NK-92 (cell line): ENCODE measurements around the gene GLOD5.

Experiments
- DNase-seq: peaks from one replicate; lab custom pipeline; 2025; ENCODE audit not compliant: unreplicated experiment; lab: John Stamatoyannopoulos, UW

GLOD5 gene

GRCh38 chrX:48761674-48762471, at the start of gene GLOD5:
Gene GLOD5 (plus strand): TSS chrX:48761747. CDS start chrX:48761791, 44 bp downstream.
- DNase-seq = no peak

- DNase-seq = no peak
Observed at GRCh38 chrX:48711929-48712505, 49.5 kb upstream of the GLOD5 start.

GRCh38 chrX:48713847-48714246, 47.7 kb upstream of the GLOD5 start:
- DNase-seq = no peak

GRCh38 chrX:48714573-48714972, 47.0 kb upstream of the GLOD5 start:
- DNase-seq = no peak

- DNase-seq = no peak
Observed at GRCh38 chrX:48715072-48715471, 46.5 kb upstream of the GLOD5 start.

GRCh38 chrX:48715876-48716502, 45.6 kb upstream of the GLOD5 start:
- DNase-seq = no peak

- DNase-seq = no peak
Observed at GRCh38 chrX:48719958-48720357, 41.6 kb upstream of the GLOD5 start.

GRCh38 chrX:48720577-48721250, 40.8 kb upstream of the GLOD5 start:
- DNase-seq = no peak

GRCh38 chrX:48721916-48722315, 39.6 kb upstream of the GLOD5 start:
- DNase-seq = no peak

- DNase-seq = no peak
Observed at GRCh38 chrX:48726596-48726995, 35.0 kb upstream of the GLOD5 start.

- no peak for DNase-seq
Observed at GRCh38 chrX:48728653-48729052, 32.9 kb upstream of the GLOD5 start.

GRCh38 chrX:48736303-48736702, 25.2 kb upstream of the GLOD5 start:
- DNase-seq = no peak

GRCh38 chrX:48736878-48737212, 24.7 kb upstream of the GLOD5 start:
- no peak for DNase-seq

- DNase-seq = peak; percentile 18
Observed at GRCh38 chrX:48737213-48737938, 24.2 kb upstream of the GLOD5 start.

GRCh38 chrX:48737940-48738339, 23.6 kb upstream of the GLOD5 start:
- no peak for DNase-seq

- DNase-seq = no peak
Observed at GRCh38 chrX:48741834-48742233, 19.7 kb upstream of the GLOD5 start.

- no peak for DNase-seq
Observed at GRCh38 chrX:48745222-48745621, 16.3 kb upstream of the GLOD5 start.

GRCh38 chrX:48747415-48748016, 14.0 kb upstream of the GLOD5 start:
- DNase-seq = no peak

GRCh38 chrX:48749182-48749581, 12.4 kb upstream of the GLOD5 start:
- DNase-seq = no peak

- DNase-seq = no peak
Observed at GRCh38 chrX:48751343-48751742, 10.2 kb upstream of the GLOD5 start.

GRCh38 chrX:48752498-48752897, 9.0 kb upstream of the GLOD5 start:
- DNase-seq = no peak
